ENCODE data around the gene TMEM175. TPM values are rescaled to one million over a fixed set of nuclear protein-coding genes. Genes with fewer than 3 reads are reported as not detected.

The TMEM175 gene
- polyA plus RNA-seq, 1 of the 3 experiments (the other 2 are of a cell fraction): 54.2 TPM

DNA sequence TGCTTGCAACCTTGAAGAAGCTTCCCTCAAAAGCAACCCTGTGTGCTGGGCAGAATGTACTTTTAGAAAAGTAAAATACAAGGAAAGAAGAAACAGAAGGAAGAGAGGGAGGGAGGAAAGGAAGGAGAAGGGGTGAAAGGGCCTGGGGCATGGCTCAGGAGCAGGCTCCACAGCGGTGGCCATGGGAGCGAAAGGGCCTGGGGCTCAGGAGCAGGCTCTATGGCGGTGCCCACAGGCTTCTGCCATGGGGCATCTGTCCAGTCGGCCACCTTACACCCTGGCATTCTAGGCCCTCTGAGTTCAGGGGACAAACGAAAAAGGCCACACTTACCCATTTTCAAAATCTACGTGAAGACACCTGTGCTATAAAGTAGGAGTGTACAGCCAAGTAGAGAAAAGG is 31.5 kb upstream of the TMEM175 start:
- Histone ChIP-seq H4K20me1 (ENCODE audit: insufficient read depth) (0 out of 2 replicates have a peak, but pooled peaks cover 2% of the 10 kb centered on the region), H3K4me1 (ENCODE audit: control insufficient read depth in 1 of 2, insufficient read depth in 2 of 2, low read depth in 1 of 2, low read length in 1 of 2) (no peaks in the 10 kb centered on the region), H3K4me3 (ENCODE audit: low read depth in 2 of 2, low read length in 1 of 2) (no peak overlapping the region), H3K9me3 (no peaks in the 10 kb centered on the region), H3K36me3 (replicated peaks in 1 of 2; ENCODE audit: control insufficient read depth in 1 of 2, insufficient read depth in 2 of 2, low read length in 1 of 2) (peaks cover 0 to 28% of the 10 kb centered on the region in 2 experiments), H3F3A (replicated peaks; ENCODE audit: insufficient read depth) (peaks cover 2% of the 10 kb centered on the region), H3K27ac (ENCODE audit: low read depth in 2 of 2, low read length in 1 of 2) (no peak overlapping the region), H3K4me2 (no peak overlapping the region), H3K9ac (no peak overlapping the region), H3K79me2 (ENCODE audit: insufficient read depth) (no peaks in the 10 kb centered on the region), H3K9me2 (no peaks in the 10 kb centered on the region), H2AFZ (ENCODE audit: low read depth) (no peak overlapping the region), H3K27me3 (ENCODE audit: insufficient read depth) (no peaks in the 10 kb centered on the region)
- ChIA-PET CTCF (interaction anchor here (0.6 kb wide), 1 partner anchor 374 kb away, joined by 3 read pairs; no protein-coding TSS in a partner anchor), POLR2A (no interaction called here)
- WGBS (ENCODE audit: low lambda C conversion rate): 94% methylated on average over 6 of the region's 6 CpGs
- no peak for DNase-seq
- TF ChIP-seq POLR2AphosphoS5 (IDR thresholded peaks at IDR 0.05; ENCODE audit: low read depth, low read length): no peak
- no peak for TF ChIP-seq RXRA (IDR thresholded peaks at IDR 0.05; ENCODE audit: borderline replicate concordance, low read depth)
- no peak for TF ChIP-seq GABPA (IDR thresholded peaks at IDR 0.05; ENCODE audit: low read depth)
- TF ChIP-seq NFIC (IDR thresholded peaks at IDR 0.05; ENCODE audit: borderline replicate concordance): no peak
- no peak for TF ChIP-seq CHD2 (IDR thresholded peaks at IDR 0.05; ENCODE audit: low read length, partially characterized antibody)
- no peak for TF ChIP-seq EP300 (IDR thresholded peaks at IDR 0.05; ENCODE audit: borderline replicate concordance in 1 of 2, low read depth in 1 of 2, low read length in 1 of 2)
- TF ChIP-seq EZH2phosphoT487 (IDR thresholded peaks at IDR 0.05; ENCODE audit: borderline replicate concordance, low read depth): no peak
- TF ChIP-seq, protein P1, sequence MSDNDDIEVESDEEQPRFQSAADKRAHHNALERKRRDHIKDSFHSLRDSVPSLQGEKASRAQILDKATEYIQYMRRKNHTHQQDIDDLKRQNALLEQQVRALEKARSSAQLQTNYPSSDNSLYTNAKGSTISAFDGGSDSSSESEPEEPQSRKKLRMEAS (IDR thresholded peaks at IDR 0.05; ENCODE audit: low read depth): no peak
- TF ChIP-seq, protein P2, sequence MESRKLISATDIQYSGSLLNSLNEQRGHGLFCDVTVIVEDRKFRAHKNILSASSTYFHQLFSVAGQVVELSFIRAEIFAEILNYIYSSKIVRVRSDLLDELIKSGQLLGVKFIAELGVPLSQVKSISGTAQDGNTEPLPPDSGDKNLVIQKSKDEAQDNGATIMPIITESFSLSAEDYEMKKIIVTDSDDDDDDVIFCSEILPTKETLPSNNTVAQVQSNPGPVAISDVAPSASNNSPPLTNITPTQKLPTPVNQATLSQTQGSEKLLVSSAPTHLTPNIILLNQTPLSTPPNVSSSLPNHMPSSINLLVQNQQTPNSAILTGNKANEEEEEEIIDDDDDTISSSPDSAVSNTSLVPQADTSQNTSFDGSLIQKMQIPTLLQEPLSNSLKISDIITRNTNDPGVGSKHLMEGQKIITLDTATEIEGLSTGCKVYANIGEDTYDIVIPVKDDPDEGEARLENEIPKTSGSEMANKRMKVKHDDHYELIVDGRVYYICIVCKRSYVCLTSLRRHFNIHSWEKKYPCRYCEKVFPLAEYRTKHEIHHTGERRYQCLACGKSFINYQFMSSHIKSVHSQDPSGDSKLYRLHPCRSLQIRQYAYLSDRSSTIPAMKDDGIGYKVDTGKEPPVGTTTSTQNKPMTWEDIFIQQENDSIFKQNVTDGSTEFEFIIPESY (IDR thresholded peaks at IDR 0.05; ENCODE audit: borderline replicate concordance, low read depth): no peak
- no peak for TF ChIP-seq SMC3 (IDR thresholded peaks at IDR 0.05; ENCODE audit: low read depth, low read length)
- TF ChIP-seq, protein P3, sequence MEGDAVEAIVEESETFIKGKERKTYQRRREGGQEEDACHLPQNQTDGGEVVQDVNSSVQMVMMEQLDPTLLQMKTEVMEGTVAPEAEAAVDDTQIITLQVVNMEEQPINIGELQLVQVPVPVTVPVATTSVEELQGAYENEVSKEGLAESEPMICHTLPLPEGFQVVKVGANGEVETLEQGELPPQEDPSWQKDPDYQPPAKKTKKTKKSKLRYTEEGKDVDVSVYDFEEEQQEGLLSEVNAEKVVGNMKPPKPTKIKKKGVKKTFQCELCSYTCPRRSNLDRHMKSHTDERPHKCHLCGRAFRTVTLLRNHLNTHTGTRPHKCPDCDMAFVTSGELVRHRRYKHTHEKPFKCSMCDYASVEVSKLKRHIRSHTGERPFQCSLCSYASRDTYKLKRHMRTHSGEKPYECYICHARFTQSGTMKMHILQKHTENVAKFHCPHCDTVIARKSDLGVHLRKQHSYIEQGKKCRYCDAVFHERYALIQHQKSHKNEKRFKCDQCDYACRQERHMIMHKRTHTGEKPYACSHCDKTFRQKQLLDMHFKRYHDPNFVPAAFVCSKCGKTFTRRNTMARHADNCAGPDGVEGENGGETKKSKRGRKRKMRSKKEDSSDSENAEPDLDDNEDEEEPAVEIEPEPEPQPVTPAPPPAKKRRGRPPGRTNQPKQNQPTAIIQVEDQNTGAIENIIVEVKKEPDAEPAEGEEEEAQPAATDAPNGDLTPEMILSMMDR (IDR thresholded peaks at IDR 0.05): no peak
- TF ChIP-seq GATA2 (CRISPR knock-in tag; IDR thresholded peaks at IDR 0.05): no peak
- no peak for TF ChIP-seq TCF12 (IDR thresholded peaks at IDR 0.05)
- TF ChIP-seq, protein P4, sequence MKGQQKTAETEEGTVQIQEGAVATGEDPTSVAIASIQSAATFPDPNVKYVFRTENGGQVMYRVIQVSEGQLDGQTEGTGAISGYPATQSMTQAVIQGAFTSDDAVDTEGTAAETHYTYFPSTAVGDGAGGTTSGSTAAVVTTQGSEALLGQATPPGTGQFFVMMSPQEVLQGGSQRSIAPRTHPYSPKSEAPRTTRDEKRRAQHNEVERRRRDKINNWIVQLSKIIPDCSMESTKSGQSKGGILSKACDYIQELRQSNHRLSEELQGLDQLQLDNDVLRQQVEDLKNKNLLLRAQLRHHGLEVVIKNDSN (IDR thresholded peaks at IDR 0.05; ENCODE audit: borderline replicate concordance, low read depth): no peak
- TF ChIP-seq, protein P5, sequence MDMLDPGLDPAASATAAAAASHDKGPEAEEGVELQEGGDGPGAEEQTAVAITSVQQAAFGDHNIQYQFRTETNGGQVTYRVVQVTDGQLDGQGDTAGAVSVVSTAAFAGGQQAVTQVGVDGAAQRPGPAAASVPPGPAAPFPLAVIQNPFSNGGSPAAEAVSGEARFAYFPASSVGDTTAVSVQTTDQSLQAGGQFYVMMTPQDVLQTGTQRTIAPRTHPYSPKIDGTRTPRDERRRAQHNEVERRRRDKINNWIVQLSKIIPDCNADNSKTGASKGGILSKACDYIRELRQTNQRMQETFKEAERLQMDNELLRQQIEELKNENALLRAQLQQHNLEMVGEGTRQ (IDR thresholded peaks at IDR 0.05; ENCODE audit: borderline replicate concordance, low read depth, low read length): no peak
- no peak for TF ChIP-seq TAF1 (IDR thresholded peaks at IDR 0.05; ENCODE audit: borderline replicate concordance, low read depth, low read length)

Measured in SK-N-SH (cell line).